Tibial nerve (tissue), 4 donors: Measurements from ENCODE around the gene C17orf67. TPM values are rescaled to one million over a fixed set of nuclear protein-coding genes. Genes with fewer than 3 reads are reported as not detected.

Source experiments
- DNase-seq, 2 donors: peaks; one replicate each; pipeline ENCODE4 v3.0.0-alpha.2; 2019; ENCODE audit warnings: low spot score in 2 of 2
- H3K27ac ChIP-seq, 4 donors: fragments of 200-600 bp; sonication (generic) in 3 of 4; one replicate each; pipeline ENCODE4 v1.5.1; 2017 to 2019; ENCODE audit warnings: mild to moderate bottlenecking in 1 of 4
- H3K27me3 ChIP-seq, 2 donors: fragments of 200-600 bp; sonication (generic) in 1 of 2; one replicate each; pipeline versions ENCODE4 v1.5.1 to v1.6.0; 2017 to 2019
- H3K36me3 ChIP-seq, 3 donors: fragments of 200-600 bp; sonication (generic); one replicate each; pipeline ENCODE4 v1.5.1; 2018 to 2019
- H3K4me1 ChIP-seq, 4 donors: fragments of 200-600 bp; sonication (generic) in 3 of 4; one replicate each; pipeline ENCODE4 v1.5.1; 2017 to 2019
- H3K4me3 ChIP-seq, 4 donors: fragments of 200-600 bp; sonication (generic) in 3 of 4; one replicate each; pipeline ENCODE4 v1.5.1; 2017 to 2019; ENCODE audit warnings: mild to moderate bottlenecking in 1 of 4, moderate library complexity in 1 of 4
- H3K9me3 ChIP-seq, 4 donors: fragments of 200-600 bp; sonication (generic) in 3 of 4; one replicate each; pipeline ENCODE4 v1.5.1; 2017 to 2019
- CTCF ChIP-seq, 5 experiments: fragments of 200-600 bp in 3 of 5; fragments of 450-650 bp in 2 of 5; sonication (generic) in 3 of 5; IDR thresholded peaks; one replicate each; pipeline ENCODE4 v1.5.1; 2016 to 2019; ENCODE audit warnings: antibody characterized with exemption in 5 of 5, mild to moderate bottlenecking in 3 of 5, moderate library complexity in 2 of 5
- EP300 ChIP-seq, 2 donors: sonication (generic); formaldehyde crosslinking; IDR thresholded peaks; one replicate each; pipeline ENCODE4 v1.6.1; 2017; ENCODE audit warnings: antibody characterized with exemption in 2 of 2, mild to moderate bottlenecking in 1 of 2
- POLR2A ChIP-seq, 2 donors: fragments of 450-650 bp; IDR thresholded peaks; one replicate each; pipeline ENCODE4 v1.6.1; 2017; ENCODE audit warnings: antibody characterized with exemption in 2 of 2, mild to moderate bottlenecking in 2 of 2, moderate library complexity in 2 of 2
- WGBS, 2 donors: methylation state at CpG; one replicate each; pipeline ENCODE4 v1.1.5; 2018; 5-methylcytosine and 5-hydroxymethylcytosine counted together
- total RNA-seq, 4 donors: library from RNA; depleted of rRNA; stranded (reverse); fragments of >200 nt; gene quantifications; one replicate each; pipeline ENCODE4 v1.1.0, GENCODE V29; 2016

Gene C17orf67
- total RNA-seq, 4 donors from 2014 or later, result 2.4 to 4.5 (median 3.1) TPM

GRCh38 chr17:56786989-56787482 is 46.7 kb downstream of the C17orf67 start:
- Histone ChIP-seq H3K4me1 (no peaks in the 10 kb centered on the region), H3K36me3 (no peaks in the 10 kb centered on the region), H3K9me3 (no peaks in the 10 kb centered on the region), H3K4me3 (no peak overlapping the region), H3K27me3 (no peaks in the 10 kb centered on the region), H3K27ac (peak overlapping the region in 1 of 4 donors; percentile 8)
- DNase-seq, result no peak
- TF ChIP-seq POLR2A (IDR thresholded peaks at IDR 0.05) (no peak), CTCF (IDR thresholded peaks at IDR 0.05) (no peak), EP300 (IDR thresholded peaks at IDR 0.05) (peak in 1 of 2 donors; percentile 44)
- WGBS, 2 donors, result 43 to 55% methylated on average over 7 of the region's 7 CpGs

GRCh38 chr17:56785997-56786680 is 47.6 kb downstream of the C17orf67 start:
- no peaks in the 10 kb centered on the region for H3K4me1 ChIP-seq
- H3K27me3 ChIP-seq, result peaks cover 0 to 3% of the 10 kb centered on the region in 2 donors
- no peak for DNase-seq
- 85 to 89% methylated on average over 9 of the region's 9 CpGs for whole genome bisulfite sequencing, 2 donors
- no peak overlapping the region for H3K4me3 ChIP-seq
- H3K27ac ChIP-seq, result no peak overlapping the region
- H3K9me3 ChIP-seq, result no peaks in the 10 kb centered on the region
- no peak for TF ChIP-seq POLR2A (IDR thresholded peaks at IDR 0.05)
- TF ChIP-seq EP300 (IDR thresholded peaks at IDR 0.05), result no peak
- TF ChIP-seq CTCF (IDR thresholded peaks at IDR 0.05), result no peak
- H3K36me3 ChIP-seq, result no peaks in the 10 kb centered on the region

DNA sequence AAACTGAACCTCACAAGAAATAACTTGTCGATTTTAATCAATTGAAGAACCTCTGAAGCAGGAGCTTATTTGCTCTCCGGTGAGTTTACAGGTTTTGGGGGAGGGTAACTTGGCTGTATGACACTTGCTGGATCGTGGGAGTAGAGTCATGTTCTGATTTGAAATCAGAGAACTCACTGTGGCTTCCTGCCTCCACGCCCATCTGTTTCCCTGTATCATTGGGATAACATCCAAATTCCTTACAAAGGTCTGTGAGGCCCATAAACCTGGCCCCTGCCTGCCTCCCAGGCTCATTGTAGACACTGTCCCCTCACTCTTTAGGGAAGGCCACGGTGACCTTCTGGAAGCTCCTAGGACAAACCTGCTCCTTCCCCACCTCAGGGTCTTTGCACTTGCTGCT is 48.3 kb downstream of the C17orf67 start:
- no peak for TF ChIP-seq EP300 (IDR thresholded peaks at IDR 0.05)
- no peak for TF ChIP-seq CTCF (IDR thresholded peaks at IDR 0.05)
- TF ChIP-seq POLR2A (IDR thresholded peaks at IDR 0.05), result no peak
- peaks cover 0 to 4% of the 10 kb centered on the region in 2 donors for H3K27me3 ChIP-seq
- H3K36me3 ChIP-seq, result no peaks in the 10 kb centered on the region
- peaks cover 0 to 4% (median under 1%) of the 10 kb centered on the region in 4 donors for H3K4me1 ChIP-seq
- no peak overlapping the region for H3K27ac ChIP-seq
- WGBS, 2 donors, result 71 to 82% methylated on average over 5 of the region's 5 CpGs
- DNase-seq, result no peak
- no peak overlapping the region for H3K4me3 ChIP-seq
- no peaks in the 10 kb centered on the region for H3K9me3 ChIP-seq

DNA sequence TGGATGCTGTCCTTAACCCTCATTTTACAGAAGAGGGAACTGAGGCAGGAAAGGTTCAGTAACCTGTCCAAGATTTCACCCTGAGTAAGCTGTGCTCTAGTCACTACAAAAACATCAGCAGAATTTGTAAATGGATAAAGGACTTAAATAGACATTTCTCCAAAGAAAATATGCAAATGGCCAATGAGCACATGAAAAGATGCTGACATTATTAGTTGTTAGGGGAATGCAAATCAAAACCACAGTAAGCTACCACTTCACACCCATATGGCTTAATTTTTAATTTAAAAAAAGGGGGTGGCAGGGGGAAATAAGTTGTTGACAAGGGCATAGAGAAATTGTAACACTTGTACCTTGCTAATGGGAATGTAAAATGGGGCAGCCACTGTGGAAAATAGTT is 51.4 kb downstream of the C17orf67 start:
- TF ChIP-seq POLR2A (IDR thresholded peaks at IDR 0.05), result no peak
- TF ChIP-seq CTCF (IDR thresholded peaks at IDR 0.05), result no peak
- no peak for TF ChIP-seq EP300 (IDR thresholded peaks at IDR 0.05)
- DNase-seq, result no peak
- H3K27me3 ChIP-seq, result peaks cover 0 to 20% of the 10 kb centered on the region in 2 donors
- peaks cover 0 to 17% (median 5%) of the 10 kb centered on the region in 4 donors for H3K4me1 ChIP-seq
- no peak overlapping the region for H3K4me3 ChIP-seq
- H3K27ac ChIP-seq, result no peak overlapping the region
- no peaks in the 10 kb centered on the region for H3K36me3 ChIP-seq
- H3K9me3 ChIP-seq, result no peaks in the 10 kb centered on the region

DNA sequence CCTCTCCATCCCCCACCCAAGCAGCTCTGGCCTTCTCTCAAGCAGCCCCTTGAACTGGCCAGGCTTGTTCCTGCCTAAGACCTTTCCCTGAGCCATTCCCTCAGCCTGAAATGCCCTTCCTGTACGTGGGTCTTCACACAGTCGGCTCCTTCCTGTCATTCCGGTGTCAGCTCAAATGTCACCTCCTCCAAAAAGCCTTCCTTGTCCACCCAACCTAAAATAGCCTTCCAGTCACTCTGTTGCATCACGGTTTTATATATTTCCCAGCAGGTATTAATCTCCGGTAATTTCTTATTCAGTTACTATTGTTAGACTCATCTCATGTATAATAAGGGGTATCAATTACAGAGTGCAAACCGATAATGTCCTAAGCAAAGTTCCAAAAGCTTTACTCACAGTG is 51.8 kb downstream of the C17orf67 start:
- H3K27me3 ChIP-seq, result peaks cover 0 to 20% of the 10 kb centered on the region in 2 donors
- WGBS, 2 donors, result 63 to 64% methylated on average over 6 of the region's 6 CpGs
- no peaks in the 10 kb centered on the region for H3K36me3 ChIP-seq
- peaks cover 0 to 17% (median 5%) of the 10 kb centered on the region in 4 donors for H3K4me1 ChIP-seq
- TF ChIP-seq EP300 (IDR thresholded peaks at IDR 0.05) (no peak), POLR2A (IDR thresholded peaks at IDR 0.05) (no peak), CTCF (IDR thresholded peaks at IDR 0.05) (no peak)
- H3K27ac ChIP-seq, result no peak overlapping the region
- no peak overlapping the region for H3K4me3 ChIP-seq
- no peak for DNase-seq
- H3K9me3 ChIP-seq, result no peaks in the 10 kb centered on the region
